OCI-LY7 (cell line): ENCODE results near the gene MRPS25. TPM values are rescaled to one million over a fixed set of nuclear protein-coding genes. Genes with fewer than 3 reads are reported as not detected.

Experiments
- BruUV-seq: library from RNA; stranded (reverse); fragments of 400-500 nt; replicated peaks from 2 replicates; lab custom pipeline; 2021; lab: Mats Ljungman, UMichigan
- CTCF ChIA-PET: fragments of 300-600 bp; sonication (Branson Sonifier 250); formaldehyde crosslinking; loops from one replicate; lab custom pipeline; 2022; ENCODE audit warnings: antibody characterized with exemption; ENCODE audit not compliant: unreplicated experiment; lab: Charles Lee
- POLR2A ChIA-PET: fragments of 300-600 bp; sonication (Branson Sonifier 250); formaldehyde crosslinking; loops from one replicate; lab custom pipeline; 2022; ENCODE audit warnings: antibody characterized with exemption; lab: Charles Lee
- DNase-seq: peaks from one replicate; pipeline ENCODE4 v3.0.0-alpha.2; 2015; ENCODE audit warnings: low spot score
- H2AFZ ChIP-seq: fragments of 200-600 bp; sonication (generic), shearing (Covaris generic); 2 replicates; pipeline ENCODE4 v1.6.1; 2014; ENCODE audit warnings: mild to moderate bottlenecking, antibody characterized with exemption, low read length, moderate library complexity
- H3K27ac ChIP-seq: fragments of 200-600 bp; sonication (generic); 2 replicates; pipeline ENCODE4 v1.5.1; 2014; ENCODE audit warnings: mixed run types, low read depth, mild to moderate bottlenecking, moderate library complexity, low read length, inconsistent platforms; ENCODE audit not compliant: poor library complexity, severe bottlenecking
- H3K36me3 ChIP-seq: fragments of 200-600 bp; sonication (generic); 2 replicates; pipeline ENCODE4 v1.6.1; 2014; ENCODE audit warnings: mild to moderate bottlenecking, antibody characterized with exemption, low read length, moderate library complexity, mixed read lengths; ENCODE audit not compliant: insufficient read depth
- H3K4me1 ChIP-seq: fragments of 200-600 bp; sonication (generic); 2 replicates; pipeline ENCODE4 v1.5.1; 2014; ENCODE audit warnings: mild to moderate bottlenecking, low read length; ENCODE audit not compliant: insufficient read depth, poor library complexity, severe bottlenecking
- H3K4me2 ChIP-seq: fragments of 200-600 bp; sonication (generic); 2 replicates; pipeline ENCODE4 v1.6.1; 2014; ENCODE audit warnings: mild to moderate bottlenecking, low read length
- H3K4me3 ChIP-seq: fragments of 200-600 bp; sonication (generic); 2 replicates; pipeline ENCODE4 v1.5.1; 2014; ENCODE audit warnings: mild to moderate bottlenecking, low read depth, low read length; ENCODE audit not compliant: poor library complexity, severe bottlenecking
- H3K79me2 ChIP-seq: fragments of 200-600 bp; sonication (generic); 2 replicates; pipeline ENCODE4 v1.6.1; 2016; ENCODE audit warnings: low read depth, mild to moderate bottlenecking, low read length, moderate library complexity, mixed read lengths; ENCODE audit not compliant: insufficient read depth
- H3K9me2 ChIP-seq: fragments of 200-600 bp; sonication (generic); 2 replicates; pipeline ENCODE4 v1.6.1; 2016; ENCODE audit warnings: mild to moderate bottlenecking, low read length, mixed read lengths; ENCODE audit not compliant: insufficient read depth
- H3K9me3 ChIP-seq: fragments of 200-600 bp; sonication (generic); 2 replicates; pipeline ENCODE4 v1.6.1; 2014; ENCODE audit warnings: mild to moderate bottlenecking, mixed run types, low read length, mixed read lengths
- H4K20me1 ChIP-seq: fragments of 200-600 bp; sonication (generic); 2 replicates; pipeline ENCODE4 v1.6.1; 2014; ENCODE audit warnings: mild to moderate bottlenecking, antibody characterized with exemption, low read length, moderate library complexity, mixed read lengths; ENCODE audit not compliant: insufficient read depth
- CTCF ChIP-seq: fragments of 200-600 bp; sonication (generic); conservative IDR thresholded peaks from 2 replicates; pipeline ENCODE4 v1.5.1; 2014; ENCODE audit warnings: mild to moderate bottlenecking, antibody characterized with exemption, low read length, moderate library complexity, mixed read lengths
- EZH2phosphoT487 ChIP-seq: fragments of 200-600 bp; sonication (generic); IDR thresholded peaks from 2 replicates; pipeline ENCODE4 v1.6.1; 2018; ENCODE audit warnings: low read depth, borderline replicate concordance, mild to moderate bottlenecking, mixed run types, antibody characterized with exemption, low read length, moderate library complexity, mixed read lengths
- intact Hi-C: fragments of 100-400 bp; cut with micrococcal nuclease; formaldehyde crosslinking; loops from one replicate; pipeline ENCODE4 v1.10.0; 2022; ENCODE audit not compliant: unreplicated experiment
- total RNA-seq, 2 experiments: library from RNA; depleted of rRNA in 1 of 2; stranded (reverse); fragments of >200 nt in 1 of 2; shearing (Covaris generic) in 1 of 2; gene quantifications; 2 replicates each; pipeline ENCODE4 v1.2.3, GENCODE V29; 2014 to 2022

MRPS25 gene
- total RNA-seq, 2 experiments from 2014 or later = 53.6 to 129 TPM

GRCh38 chr3:15102256-15102655 is 37.1 kb upstream of the MRPS25 start:
- peaks cover 6% of the 10 kb centered on the region for H4K20me1 ChIP-seq
- no peak for DNase-seq
- H3K4me3 ChIP-seq = no peak overlapping the region
- TF ChIP-seq EZH2phosphoT487 (no peak), CTCF (no peak)
- H3K4me1 ChIP-seq = peaks cover 16% of the 10 kb centered on the region
- H3K4me2 ChIP-seq = no peak overlapping the region
- H3K27ac ChIP-seq = no peak overlapping the region
- intact Hi-C loops = no loop called here
- no peak overlapping the region for H2AFZ ChIP-seq
- ChIA-PET CTCF (no interaction called here), POLR2A (interaction anchor here (0.6 kb wide), 1 partner anchor 115 kb away, joined by 3 read pairs; no protein-coding TSS in a partner anchor)
- no peaks in the 10 kb centered on the region for H3K9me2 ChIP-seq
- H3K36me3 ChIP-seq = no peaks in the 10 kb centered on the region
- H3K9me3 ChIP-seq = no peaks in the 10 kb centered on the region
- no TSS peak for BruUV-seq
- peaks cover 16% of the 10 kb centered on the region; the same call in 1 of the 2 replicates for H3K79me2 ChIP-seq

GRCh38 chr3:15099364-15100098 is 34.4 kb upstream of the MRPS25 start:
- H3K27ac ChIP-seq = peak overlapping the region; percentile 35
- H3K4me1 ChIP-seq = peaks cover 16% of the 10 kb centered on the region
- H3K36me3 ChIP-seq = peaks cover 25% of the 10 kb centered on the region
- CTCF ChIA-PET = interaction anchor here (1.3 kb wide), 1 partner anchor 49 kb away, joined by 3 read pairs; no protein-coding TSS in a partner anchor
- DNase-seq = peak; percentile 20
- POLR2A ChIA-PET = interaction anchor here (0.5 to 1.4 kb wide), 3 partner anchors 18 to 47 kb away, joined by 3 to 6 read pairs (median 3); no protein-coding TSS in a partner anchor
- H3K4me3 ChIP-seq = peak overlapping the region; percentile 88
- peak overlapping the region; percentile 90 for H3K4me2 ChIP-seq
- H3K9me3 ChIP-seq = no peaks in the 10 kb centered on the region
- peaks cover 6% of the 10 kb centered on the region for H4K20me1 ChIP-seq
- no peaks in the 10 kb centered on the region for H3K9me2 ChIP-seq
- H3K79me2 ChIP-seq = peaks cover 23% of the 10 kb centered on the region; the same call in 1 of the 2 replicates
- peak overlapping the region; percentile 88 for H2AFZ ChIP-seq
- TF ChIP-seq CTCF = no peak
- TF ChIP-seq EZH2phosphoT487 = no peak
- intact Hi-C loops = loop anchor here (2.0 to 5.0 kb wide), 5 partner anchors 49 to 667 kb away; partner anchors contain the start of genes CAPN7 and NR2C2
- TSS peak; percentile 89 for BruUV-seq
